ENCODE data around the gene PPT2.

DNA sequence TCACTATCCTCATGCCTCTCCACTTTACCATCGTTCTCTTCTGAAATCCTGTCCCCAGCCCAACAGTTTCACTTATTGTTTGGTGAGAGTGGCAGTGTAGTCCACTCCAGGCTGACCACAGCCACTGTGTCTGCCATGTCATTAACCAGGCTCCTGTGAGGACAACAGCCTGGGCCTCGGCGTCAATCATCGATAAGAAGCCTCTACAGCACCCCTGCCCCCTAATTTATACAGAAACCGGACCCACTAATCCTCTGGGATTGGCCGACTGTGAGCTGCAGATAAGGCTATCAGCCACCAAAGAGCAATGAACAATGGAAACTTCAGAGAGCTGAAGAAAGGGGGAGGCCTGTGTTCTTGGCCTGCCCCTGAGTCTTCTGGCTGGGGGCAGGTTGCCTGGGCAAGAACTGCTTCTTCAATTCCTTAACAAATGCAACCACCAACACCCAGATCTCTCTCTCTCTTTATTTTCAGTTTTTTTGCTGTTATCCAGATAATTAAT, 13.9 kb downstream of the PPT2 start:
- TF ChIP-seq, protein P1, sequence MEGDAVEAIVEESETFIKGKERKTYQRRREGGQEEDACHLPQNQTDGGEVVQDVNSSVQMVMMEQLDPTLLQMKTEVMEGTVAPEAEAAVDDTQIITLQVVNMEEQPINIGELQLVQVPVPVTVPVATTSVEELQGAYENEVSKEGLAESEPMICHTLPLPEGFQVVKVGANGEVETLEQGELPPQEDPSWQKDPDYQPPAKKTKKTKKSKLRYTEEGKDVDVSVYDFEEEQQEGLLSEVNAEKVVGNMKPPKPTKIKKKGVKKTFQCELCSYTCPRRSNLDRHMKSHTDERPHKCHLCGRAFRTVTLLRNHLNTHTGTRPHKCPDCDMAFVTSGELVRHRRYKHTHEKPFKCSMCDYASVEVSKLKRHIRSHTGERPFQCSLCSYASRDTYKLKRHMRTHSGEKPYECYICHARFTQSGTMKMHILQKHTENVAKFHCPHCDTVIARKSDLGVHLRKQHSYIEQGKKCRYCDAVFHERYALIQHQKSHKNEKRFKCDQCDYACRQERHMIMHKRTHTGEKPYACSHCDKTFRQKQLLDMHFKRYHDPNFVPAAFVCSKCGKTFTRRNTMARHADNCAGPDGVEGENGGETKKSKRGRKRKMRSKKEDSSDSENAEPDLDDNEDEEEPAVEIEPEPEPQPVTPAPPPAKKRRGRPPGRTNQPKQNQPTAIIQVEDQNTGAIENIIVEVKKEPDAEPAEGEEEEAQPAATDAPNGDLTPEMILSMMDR (IDR thresholded peaks at IDR 0.05), result no peak
- TF ChIP-seq POLR2AphosphoS5 (IDR thresholded peaks at IDR 0.05) (no peak), POLR2A (IDR thresholded peaks at IDR 0.05) (no peak)

Measured in prostate gland (tissue), 2 donors.